Activated CD4-positive, alpha-beta T cell treated with anti-CD3 and anti-CD28 coated beads, Interleukin-2, amount 10 ng/mL, durations not matched to agents 7 days and 5 days (primary cell): ENCODE measurements around the gene F10. TPM values are rescaled to one million over a fixed set of nuclear protein-coding genes. Genes with fewer than 3 reads are reported as not detected.

ENCODE experiments used
- CTCF ChIA-PET: fragments of 350-600 bp; sonication (Branson Sonifier 250); formaldehyde crosslinking; loops from one replicate; lab custom pipeline; 2021; ENCODE audit warnings: antibody characterized with exemption; lab: Charles Lee
- POLR2A ChIA-PET: fragments of 350-600 bp; sonication (Branson Sonifier 250); formaldehyde crosslinking; loops from one replicate; lab custom pipeline; 2021; ENCODE audit warnings: antibody characterized with exemption; lab: Charles Lee
- DNase-seq: peaks from one replicate; pipeline ENCODE4 v3.0.0-alpha.2; 2020
- H3K27ac Mint-ChIP-seq: one replicate; pipeline ENCODE4 v1.8.0; 2021; ENCODE audit warnings: mild to moderate bottlenecking, moderate library complexity, mixed read lengths
- H3K27me3 Mint-ChIP-seq: one replicate; pipeline ENCODE4 v1.8.0; 2021; ENCODE audit warnings: mixed read lengths
- H3K36me3 Mint-ChIP-seq: one replicate; pipeline ENCODE4 v1.8.0; 2021; ENCODE audit warnings: low read depth, mixed read lengths
- H3K4me1 Mint-ChIP-seq: one replicate; pipeline ENCODE4 v1.8.0; 2021; ENCODE audit warnings: mixed read lengths
- H3K4me3 Mint-ChIP-seq: one replicate; pipeline ENCODE4 v1.8.0; 2021; ENCODE audit warnings: mild to moderate bottlenecking, moderate library complexity, mixed read lengths
- H3K9me3 Mint-ChIP-seq: one replicate; pipeline ENCODE4 v1.8.0; 2021; ENCODE audit warnings: mixed read lengths
- total RNA-seq, 2 experiments: library from RNA; stranded (reverse); gene quantifications; one replicate each; pipeline ENCODE4 v1.2.3, GENCODE V29; 2021

The F10 gene
- total RNA-seq, 2 experiments from 2014 or later, result not detected

- Mint-ChIP-seq H3K4me3 (no peak overlapping the region), H3K4me1 (no peaks in the 10 kb centered on the region), H3K27ac (no peak overlapping the region), H3K27me3 (no peaks in the 10 kb centered on the region), H3K36me3 (no peaks in the 10 kb centered on the region), H3K9me3 (no peaks in the 10 kb centered on the region)
- DNase-seq, result no peak
- ChIA-PET POLR2A (no interaction called here), CTCF (no interaction called here)
Observed at GRCh38 chr13:113090415-113090770, 32.2 kb upstream of the F10 start.

DNA sequence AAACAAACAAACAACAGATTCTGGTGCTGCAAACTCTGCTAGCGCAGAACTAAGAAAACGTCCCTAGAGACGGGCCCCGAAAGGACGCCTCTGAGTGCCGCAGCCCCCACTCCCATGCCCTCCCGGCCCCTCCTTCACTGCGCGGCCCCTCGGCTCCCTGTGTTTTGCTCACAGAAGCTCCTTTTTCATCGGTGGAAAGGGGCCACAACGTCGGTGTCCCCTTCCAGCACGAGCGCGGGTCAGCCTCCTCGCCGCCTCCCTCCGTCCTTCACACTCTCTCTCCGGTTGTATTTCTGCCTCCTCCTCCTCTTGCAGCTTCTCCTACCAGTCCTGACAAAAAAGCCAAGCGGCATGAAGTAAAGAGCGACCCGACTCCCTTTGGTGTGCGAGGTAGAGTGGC is 31.8 kb upstream of the F10 start:
- POLR2A ChIA-PET, result no interaction called here
- CTCF ChIA-PET, result no interaction called here
- Mint-ChIP-seq H3K27ac (no peak overlapping the region), H3K36me3 (no peaks in the 10 kb centered on the region), H3K4me3 (no peak overlapping the region), H3K4me1 (no peaks in the 10 kb centered on the region), H3K9me3 (no peaks in the 10 kb centered on the region), H3K27me3 (no peaks in the 10 kb centered on the region)
- DNase-seq, result no peak

GRCh38 chr13:113091211-113091771 is 31.3 kb upstream of the F10 start:
- Mint-ChIP-seq H3K4me1 (no peaks in the 10 kb centered on the region), H3K36me3 (no peaks in the 10 kb centered on the region), H3K27me3 (no peaks in the 10 kb centered on the region), H3K27ac (no peak overlapping the region), H3K9me3 (no peaks in the 10 kb centered on the region), H3K4me3 (no peak overlapping the region)
- DNase-seq, result no peak
- ChIA-PET POLR2A (no interaction called here), CTCF (interaction anchor here (1.3 kb wide), 1 partner anchor 13 kb away, joined by 3 read pairs; no protein-coding TSS in a partner anchor)

GRCh38 chr13:113091891-113092775 is 30.5 kb upstream of the F10 start:
- no peak overlapping the region for H3K27ac Mint-ChIP-seq
- POLR2A ChIA-PET, result no interaction called here
- no peaks in the 10 kb centered on the region for H3K9me3 Mint-ChIP-seq
- CTCF ChIA-PET, result interaction anchor here (1.3 kb wide), 1 partner anchor 12 kb away, joined by 3 read pairs; no protein-coding TSS in a partner anchor
- H3K4me3 Mint-ChIP-seq, result no peak overlapping the region
- no peak for DNase-seq
- H3K27me3 Mint-ChIP-seq, result no peaks in the 10 kb centered on the region
- no peaks in the 10 kb centered on the region for H3K36me3 Mint-ChIP-seq
- H3K4me1 Mint-ChIP-seq, result no peaks in the 10 kb centered on the region

DNA sequence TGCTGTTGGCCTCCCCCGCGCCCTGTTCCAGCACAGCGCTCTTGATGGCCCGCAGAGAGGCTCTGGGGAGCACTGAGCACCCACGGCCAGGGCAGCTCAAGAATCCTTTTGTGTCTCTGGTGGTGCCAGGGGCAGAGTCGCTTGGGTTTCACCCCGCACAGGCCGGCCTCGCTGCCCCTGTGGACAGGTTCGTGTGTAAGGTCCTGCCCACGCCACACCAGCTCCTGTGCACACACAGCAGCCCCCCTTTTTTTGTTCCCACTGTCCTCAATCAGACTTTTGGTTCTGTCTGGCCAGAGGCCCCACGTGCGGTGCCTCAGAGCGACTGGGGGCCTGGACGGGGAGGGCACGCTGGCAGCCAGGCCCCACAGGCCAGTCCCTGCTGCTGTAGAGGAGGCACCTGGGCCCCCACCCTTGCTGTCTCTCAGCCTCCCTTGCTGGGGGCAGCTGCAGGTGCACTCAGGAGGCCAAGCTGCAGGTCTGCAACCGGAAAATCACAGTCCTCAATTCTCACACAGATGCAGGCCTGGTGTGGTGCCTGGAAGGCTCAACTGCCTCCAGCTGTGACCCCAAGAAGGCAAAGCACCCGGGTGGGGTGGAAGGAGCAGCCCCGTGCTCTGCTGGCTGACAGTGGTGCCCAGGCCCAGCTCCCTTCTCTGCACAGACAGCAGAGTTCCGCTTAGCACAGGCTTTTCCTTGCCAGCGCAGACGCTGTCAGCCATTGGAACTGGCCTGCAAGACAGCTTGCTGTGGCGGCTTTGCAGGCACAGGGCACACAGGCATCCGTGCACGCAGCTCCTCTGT is 29.6 kb upstream of the F10 start:
- DNase-seq, result no peak
- H3K4me3 Mint-ChIP-seq, result no peak overlapping the region
- H3K36me3 Mint-ChIP-seq, result no peaks in the 10 kb centered on the region
- no peak overlapping the region for H3K27ac Mint-ChIP-seq
- H3K27me3 Mint-ChIP-seq, result no peaks in the 10 kb centered on the region
- ChIA-PET POLR2A (no interaction called here), CTCF (interaction anchor here (1.3 to 1.4 kb wide), 2 partner anchors 10 to 11 kb away, joined by 3 read pairs; no protein-coding TSS in a partner anchor)
- H3K4me1 Mint-ChIP-seq, result no peaks in the 10 kb centered on the region
- H3K9me3 Mint-ChIP-seq, result no peaks in the 10 kb centered on the region

GRCh38 chr13:113093580-113094409 is 28.8 kb upstream of the F10 start:
- no peaks in the 10 kb centered on the region for H3K4me1 Mint-ChIP-seq
- CTCF ChIA-PET, result interaction anchor here (1.4 kb wide), 1 partner anchor 9 kb away, joined by 3 read pairs; no protein-coding TSS in a partner anchor
- POLR2A ChIA-PET, result no interaction called here

GRCh38 chr13:113094410-113094800 is 28.2 kb upstream of the F10 start:
- H3K27ac Mint-ChIP-seq, result no peak overlapping the region
- no peaks in the 10 kb centered on the region for H3K9me3 Mint-ChIP-seq
- ChIA-PET POLR2A (no interaction called here), CTCF (interaction anchor here (1.4 kb wide), 1 partner anchor 9 kb away, joined by 3 read pairs; no protein-coding TSS in a partner anchor)
- H3K4me1 Mint-ChIP-seq, result no peaks in the 10 kb centered on the region
- no peaks in the 10 kb centered on the region for H3K36me3 Mint-ChIP-seq
- no peak overlapping the region for H3K4me3 Mint-ChIP-seq
- H3K27me3 Mint-ChIP-seq, result no peaks in the 10 kb centered on the region
- no peak for DNase-seq

More at GRCh38 chr13:113093580-113094409, 28.8 kb upstream of the F10 start:
- Mint-ChIP-seq H3K27me3 (no peaks in the 10 kb centered on the region), H3K27ac (no peak overlapping the region), H3K4me3 (no peak overlapping the region), H3K36me3 (no peaks in the 10 kb centered on the region), H3K9me3 (no peaks in the 10 kb centered on the region)
- no peak for DNase-seq

GRCh38 chr13:113095146-113096051 is 27.2 kb upstream of the F10 start:
- no peak for DNase-seq
- no peaks in the 10 kb centered on the region for H3K9me3 Mint-ChIP-seq
- H3K36me3 Mint-ChIP-seq, result no peaks in the 10 kb centered on the region
- ChIA-PET CTCF (no interaction called here), POLR2A (no interaction called here)
- no peak overlapping the region for H3K4me3 Mint-ChIP-seq
- no peaks in the 10 kb centered on the region for H3K4me1 Mint-ChIP-seq
- no peak overlapping the region for H3K27ac Mint-ChIP-seq
- H3K27me3 Mint-ChIP-seq, result no peaks in the 10 kb centered on the region

DNA sequence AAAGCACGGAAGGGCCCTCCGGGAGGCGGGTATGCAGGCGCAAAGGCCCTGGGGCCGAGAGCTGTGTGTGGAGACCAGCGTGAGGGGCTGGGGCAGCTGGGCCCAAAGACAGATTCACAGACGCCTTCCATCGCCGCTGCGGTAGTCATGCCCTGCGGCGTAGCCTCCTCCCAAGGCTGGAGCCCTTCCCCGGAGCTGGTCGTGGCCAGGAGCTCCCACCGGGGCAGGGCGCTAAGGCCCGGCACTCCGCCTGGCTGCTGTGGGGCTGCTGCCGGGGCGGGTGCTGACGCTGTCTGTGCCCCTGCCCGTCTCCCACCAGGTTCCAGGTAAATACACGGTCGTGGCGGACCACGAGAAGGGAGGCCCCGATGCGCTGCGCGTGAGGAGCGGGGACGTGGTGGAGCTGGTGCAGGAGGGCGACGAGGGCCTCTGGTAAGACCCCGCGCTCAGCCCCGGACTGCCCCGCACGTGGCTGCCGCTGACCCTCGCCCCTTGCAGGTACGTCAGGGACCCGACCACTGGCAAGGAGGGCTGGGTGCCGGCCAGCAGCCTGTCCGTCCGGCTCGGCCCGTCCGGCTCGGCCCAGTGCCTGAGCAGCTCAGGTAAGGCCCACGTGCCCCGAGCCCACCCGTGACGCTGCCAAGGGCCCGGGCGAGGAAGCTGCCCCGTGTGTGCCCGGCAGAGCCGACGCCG is 26.4 kb upstream of the F10 start:
- no peaks in the 10 kb centered on the region for H3K27me3 Mint-ChIP-seq
- H3K4me3 Mint-ChIP-seq, result no peak overlapping the region
- POLR2A ChIA-PET, result no interaction called here
- DNase-seq, result no peak
- H3K36me3 Mint-ChIP-seq, result no peaks in the 10 kb centered on the region
- H3K4me1 Mint-ChIP-seq, result no peaks in the 10 kb centered on the region
- H3K27ac Mint-ChIP-seq, result no peak overlapping the region
- CTCF ChIA-PET, result no interaction called here
- H3K9me3 Mint-ChIP-seq, result no peaks in the 10 kb centered on the region

DNA sequence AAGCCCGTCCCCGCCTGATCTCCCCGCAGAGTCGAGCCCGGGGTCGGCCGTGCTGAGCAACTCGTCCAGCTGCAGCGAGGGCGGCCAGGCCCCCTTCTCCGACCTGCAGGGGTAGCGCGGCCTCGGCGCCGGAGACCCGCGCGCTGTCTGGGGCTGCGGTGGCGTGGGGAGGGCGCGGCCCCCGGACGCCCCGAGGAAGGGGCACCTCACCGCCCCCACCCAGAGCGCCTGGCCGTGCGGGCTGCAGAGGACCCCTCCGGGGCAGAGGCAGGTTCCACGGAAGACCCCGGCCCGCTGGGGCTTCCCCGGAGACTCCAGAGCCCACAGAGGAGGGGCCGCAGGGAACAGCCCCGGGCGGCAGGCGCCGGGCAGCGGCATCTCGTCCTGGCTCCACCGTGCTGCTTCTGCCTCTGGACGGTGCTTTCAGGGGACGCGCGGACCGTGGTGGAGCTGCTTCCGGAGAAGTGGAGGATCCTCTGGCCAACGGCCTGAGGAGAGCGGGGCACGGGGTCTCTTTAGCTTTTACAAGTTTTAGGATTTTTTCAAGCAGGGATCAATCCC is 25.8 kb upstream of the F10 start:
- no peak for DNase-seq
- no peak overlapping the region for H3K4me3 Mint-ChIP-seq
- H3K4me1 Mint-ChIP-seq, result no peaks in the 10 kb centered on the region
- no peaks in the 10 kb centered on the region for H3K9me3 Mint-ChIP-seq
- H3K36me3 Mint-ChIP-seq, result no peaks in the 10 kb centered on the region
- no peak overlapping the region for H3K27ac Mint-ChIP-seq
- ChIA-PET POLR2A (no interaction called here), CTCF (no interaction called here)
- H3K27me3 Mint-ChIP-seq, result no peaks in the 10 kb centered on the region

GRCh38 chr13:113097651-113098050 is 24.9 kb upstream of the F10 start:
- ChIA-PET CTCF (no interaction called here), POLR2A (no interaction called here)
- no peaks in the 10 kb centered on the region for H3K4me1 Mint-ChIP-seq
- no peaks in the 10 kb centered on the region for H3K9me3 Mint-ChIP-seq
- no peak overlapping the region for H3K27ac Mint-ChIP-seq
- H3K4me3 Mint-ChIP-seq, result no peak overlapping the region
- no peaks in the 10 kb centered on the region for H3K36me3 Mint-ChIP-seq
- H3K27me3 Mint-ChIP-seq, result no peaks in the 10 kb centered on the region
- no peak for DNase-seq
